Middle frontal gyrus (tissue), 1 donor: Measurements from ENCODE around the gene MYO9B.

Source experiments
- DNase-seq: peaks from one replicate; pipeline ENCODE4 v3.0.0-alpha.2; 2015; ENCODE audit warnings: low spot score; ENCODE audit errors: extremely low spot score

Gene MYO9B, protein sequence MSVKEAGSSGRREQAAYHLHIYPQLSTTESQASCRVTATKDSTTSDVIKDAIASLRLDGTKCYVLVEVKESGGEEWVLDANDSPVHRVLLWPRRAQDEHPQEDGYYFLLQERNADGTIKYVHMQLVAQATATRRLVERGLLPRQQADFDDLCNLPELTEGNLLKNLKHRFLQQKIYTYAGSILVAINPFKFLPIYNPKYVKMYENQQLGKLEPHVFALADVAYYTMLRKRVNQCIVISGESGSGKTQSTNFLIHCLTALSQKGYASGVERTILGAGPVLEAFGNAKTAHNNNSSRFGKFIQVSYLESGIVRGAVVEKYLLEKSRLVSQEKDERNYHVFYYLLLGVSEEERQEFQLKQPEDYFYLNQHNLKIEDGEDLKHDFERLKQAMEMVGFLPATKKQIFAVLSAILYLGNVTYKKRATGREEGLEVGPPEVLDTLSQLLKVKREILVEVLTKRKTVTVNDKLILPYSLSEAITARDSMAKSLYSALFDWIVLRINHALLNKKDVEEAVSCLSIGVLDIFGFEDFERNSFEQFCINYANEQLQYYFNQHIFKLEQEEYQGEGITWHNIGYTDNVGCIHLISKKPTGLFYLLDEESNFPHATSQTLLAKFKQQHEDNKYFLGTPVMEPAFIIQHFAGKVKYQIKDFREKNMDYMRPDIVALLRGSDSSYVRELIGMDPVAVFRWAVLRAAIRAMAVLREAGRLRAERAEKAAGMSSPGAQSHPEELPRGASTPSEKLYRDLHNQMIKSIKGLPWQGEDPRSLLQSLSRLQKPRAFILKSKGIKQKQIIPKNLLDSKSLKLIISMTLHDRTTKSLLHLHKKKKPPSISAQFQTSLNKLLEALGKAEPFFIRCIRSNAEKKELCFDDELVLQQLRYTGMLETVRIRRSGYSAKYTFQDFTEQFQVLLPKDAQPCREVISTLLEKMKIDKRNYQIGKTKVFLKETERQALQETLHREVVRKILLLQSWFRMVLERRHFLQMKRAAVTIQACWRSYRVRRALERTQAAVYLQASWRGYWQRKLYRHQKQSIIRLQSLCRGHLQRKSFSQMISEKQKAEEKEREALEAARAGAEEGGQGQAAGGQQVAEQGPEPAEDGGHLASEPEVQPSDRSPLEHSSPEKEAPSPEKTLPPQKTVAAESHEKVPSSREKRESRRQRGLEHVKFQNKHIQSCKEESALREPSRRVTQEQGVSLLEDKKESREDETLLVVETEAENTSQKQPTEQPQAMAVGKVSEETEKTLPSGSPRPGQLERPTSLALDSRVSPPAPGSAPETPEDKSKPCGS (N-terminal part only)

DNA sequence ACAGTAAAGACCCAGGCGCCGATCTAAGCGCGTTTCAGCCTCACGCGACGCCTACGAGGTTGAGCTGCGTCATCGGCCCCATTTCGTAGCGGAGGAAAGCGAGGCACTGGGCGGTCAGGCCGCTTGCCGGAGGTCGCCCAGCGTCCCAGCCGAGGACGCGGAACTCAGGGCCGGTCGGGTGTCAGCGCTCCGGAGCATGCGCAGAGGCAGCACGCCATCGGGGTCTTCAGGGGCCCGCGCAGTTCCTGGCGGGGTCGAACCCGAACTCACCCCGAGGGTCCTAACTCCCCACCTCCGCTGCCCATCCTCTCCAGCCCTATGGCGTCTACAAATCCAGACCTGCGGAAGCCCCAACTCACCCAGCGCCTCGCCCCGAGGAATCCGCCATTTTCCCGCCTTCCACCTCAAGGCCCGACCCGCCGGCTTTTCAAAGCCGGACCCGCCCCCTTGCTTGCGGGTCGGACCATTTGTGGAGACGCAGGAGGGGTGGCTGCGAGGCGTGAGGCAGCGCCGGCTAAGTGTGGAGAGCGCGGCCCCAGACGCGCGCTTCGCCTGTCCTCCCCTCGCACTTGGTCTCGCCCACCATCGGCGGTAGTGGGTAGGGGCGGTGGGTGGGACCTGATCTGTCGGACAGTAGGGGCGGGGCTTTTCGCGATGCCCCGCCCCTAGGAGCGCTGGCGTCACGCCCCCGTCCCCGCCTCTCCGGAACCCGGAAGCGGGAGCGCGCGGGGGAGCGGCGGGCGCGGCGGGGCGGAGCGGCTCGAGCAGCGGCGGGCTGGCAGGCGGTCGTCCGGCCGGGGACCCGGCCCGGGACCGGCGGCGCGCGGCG lies at the start of gene MYO9B, which contains the start of gene HAUS8:
Gene MYO9B (plus strand): TSS at position 743 of the 829 bp plus-strand sequence. CDS start 25,941 bp downstream, outside the sequence.
Gene HAUS8 (minus strand): TSS at position 418 of the 829 bp plus-strand sequence. CDS start 30 bp downstream, at position 388.
- DNase-seq, result peak; percentile 99

DNA sequence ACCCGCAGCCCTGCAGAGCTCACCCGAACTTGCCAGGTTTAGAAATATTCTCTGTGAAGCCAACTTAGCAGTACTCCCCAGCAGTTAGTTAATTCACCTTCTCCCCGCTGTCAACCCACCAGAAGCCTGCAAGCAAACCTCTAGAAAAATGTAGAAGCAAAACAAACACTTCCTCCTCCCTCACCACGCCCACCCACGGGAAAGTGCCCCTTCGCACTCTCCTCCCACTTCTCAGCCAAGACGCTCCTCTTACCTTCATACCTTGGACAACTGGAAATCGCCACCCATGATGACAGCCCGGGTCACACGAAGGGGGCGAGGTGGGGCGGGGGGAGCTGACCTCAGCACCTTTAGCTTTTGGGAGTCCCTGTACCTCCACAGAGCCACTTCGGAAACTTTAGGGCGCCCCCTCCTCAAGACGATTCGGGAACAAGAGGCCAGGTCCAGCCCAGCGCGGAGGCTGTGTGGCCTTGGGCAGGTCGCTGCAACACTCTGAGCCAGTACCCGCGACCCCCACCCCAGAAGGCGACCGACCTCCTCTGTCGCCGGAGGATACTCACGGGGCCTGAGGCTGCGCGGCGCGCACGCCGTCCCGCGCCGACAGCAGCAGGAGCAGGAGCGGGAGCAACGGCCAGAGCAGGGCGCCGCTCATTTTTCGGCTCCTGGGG lies 49.5 kb upstream of the MYO9B start:
- no peak for DNase-seq

DNA sequence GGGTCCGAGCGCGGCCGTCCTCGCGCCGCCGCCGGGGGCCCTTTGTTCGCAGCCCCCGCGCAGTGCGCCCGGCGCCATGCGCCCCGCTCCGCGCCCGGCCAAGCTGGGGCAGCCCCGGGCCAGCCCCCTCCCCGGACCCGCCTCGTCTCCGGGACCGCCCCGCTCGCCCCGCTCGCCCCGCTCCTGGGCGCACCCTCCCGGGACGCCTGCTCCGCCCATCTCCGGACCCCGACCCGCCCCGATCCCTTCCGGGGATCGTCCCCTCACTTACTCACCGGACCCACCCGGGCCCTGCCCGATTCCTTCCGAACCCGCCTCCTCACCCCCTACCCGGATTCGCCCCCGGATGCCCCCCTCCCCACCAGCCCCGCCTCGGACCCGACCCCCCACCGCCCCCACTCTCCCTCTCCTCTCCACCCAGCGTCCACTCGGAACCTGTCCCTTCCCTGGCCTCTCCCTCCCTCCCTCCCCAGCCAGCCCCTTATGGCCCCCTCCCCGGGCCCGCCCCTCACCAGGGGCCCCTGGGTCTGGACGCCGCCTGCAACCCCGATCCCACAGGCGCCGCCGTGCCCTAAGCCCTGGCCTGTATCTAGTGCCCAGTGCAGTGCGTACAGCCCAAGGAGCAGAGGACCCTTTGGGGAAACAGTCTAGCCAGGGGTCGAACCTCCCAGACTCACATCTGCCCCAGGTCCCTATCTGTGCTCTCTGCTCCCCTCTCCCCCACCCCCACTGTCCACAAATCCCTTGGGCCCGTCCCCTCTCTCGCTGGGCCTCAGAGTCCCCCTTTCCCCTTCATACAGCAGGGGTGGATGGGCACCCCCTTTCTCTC lies 48.7 kb upstream of the MYO9B start, which contains the start of gene CPAMD8:
Gene CPAMD8 (minus strand): TSS at position 105 of the 829 bp plus-strand sequence. CDS start 168 bp downstream, outside the sequence.
- DNase-seq, result no peak

DNA sequence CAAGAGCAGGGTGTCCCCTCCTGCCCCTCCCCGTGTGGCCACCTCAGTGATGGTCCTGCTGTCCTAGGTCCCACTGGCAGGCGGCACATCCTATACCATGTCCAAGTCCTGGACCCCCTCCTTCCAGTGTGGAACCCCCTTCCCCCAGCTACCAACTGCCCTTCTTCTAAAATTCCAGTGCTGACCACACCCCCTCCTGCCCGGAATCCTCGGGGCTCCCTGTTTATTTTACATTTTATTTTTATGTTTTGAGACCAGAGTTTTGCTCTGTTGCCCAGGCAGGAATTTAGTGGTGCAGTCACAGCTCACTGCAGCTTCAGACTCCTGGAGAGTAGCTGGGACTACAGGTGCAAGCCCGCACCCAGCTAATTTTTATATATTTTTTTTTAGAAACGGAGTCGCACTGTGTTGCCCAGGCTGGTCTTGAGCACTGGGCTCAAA lies 48.0 kb upstream of the MYO9B start:
- no peak for DNase-seq

DNA sequence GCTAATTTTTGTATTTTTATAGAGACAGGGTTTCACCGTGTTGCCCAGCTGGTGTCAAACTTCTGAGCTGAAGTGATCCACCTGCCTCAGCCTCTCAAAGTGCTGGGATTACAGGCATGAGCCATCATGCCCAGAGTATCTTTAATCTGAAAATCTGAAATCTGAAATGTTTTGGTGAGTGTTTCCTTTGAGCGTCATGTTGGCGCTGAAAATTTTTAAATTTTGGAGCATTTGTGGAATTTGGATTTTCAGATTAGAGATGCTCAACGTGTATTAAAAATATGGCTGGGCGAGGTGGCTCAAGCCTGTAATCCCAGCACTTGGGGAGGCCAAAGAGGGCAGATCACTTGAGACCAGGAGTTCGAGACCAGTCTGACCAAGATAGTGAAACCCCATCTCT lies 43.8 kb upstream of the MYO9B start:
- no peak for DNase-seq

DNA sequence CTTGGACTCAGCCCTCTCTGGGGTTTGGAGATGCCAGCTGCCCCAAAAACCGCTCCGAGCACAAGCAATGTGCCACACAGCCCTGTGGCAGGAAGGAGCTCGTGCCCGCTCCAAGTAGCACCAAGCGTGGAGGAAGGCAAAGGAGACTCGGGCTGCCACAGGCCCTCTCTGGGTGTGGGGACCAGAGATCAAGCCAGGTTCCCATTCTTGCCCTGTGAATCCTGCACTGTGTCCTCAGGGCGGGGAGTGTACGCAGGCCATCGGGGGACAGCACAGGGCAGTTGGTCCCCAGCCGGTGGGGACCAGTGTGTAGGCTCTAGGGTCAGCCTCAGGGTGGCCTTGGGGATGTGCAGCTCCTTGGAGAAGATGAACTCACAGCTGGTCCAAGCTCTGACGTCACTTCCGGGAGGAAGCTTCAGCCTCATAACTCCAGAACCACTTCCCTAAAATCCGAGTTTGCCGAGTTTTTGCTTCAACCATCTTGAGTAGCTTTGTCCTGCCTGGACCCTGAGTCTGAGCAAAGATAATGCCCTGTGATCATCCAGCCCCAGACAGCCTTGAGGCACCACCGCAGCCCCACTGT lies 39.6 kb upstream of the MYO9B start:
- no peak for DNase-seq

DNA sequence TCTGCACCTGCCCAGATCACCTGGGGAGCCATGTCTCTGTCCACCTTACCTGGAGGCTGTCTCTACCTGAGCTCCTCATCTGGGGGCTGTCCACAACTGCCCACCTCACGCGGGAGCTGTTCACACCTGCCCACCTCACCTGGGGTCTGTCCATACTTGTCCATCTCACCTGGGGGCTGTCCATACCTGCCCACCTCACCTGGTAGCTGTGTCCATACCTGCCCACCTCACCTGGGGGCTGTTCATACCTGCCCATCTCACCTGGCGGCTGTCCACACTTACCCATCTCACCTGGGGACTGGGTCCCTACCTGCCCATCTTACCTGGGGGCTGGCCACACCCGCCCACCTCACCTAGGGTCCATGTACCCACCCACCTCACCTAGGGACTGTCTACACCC lies 38.9 kb upstream of the MYO9B start:
- DNase-seq, result no peak

DNA sequence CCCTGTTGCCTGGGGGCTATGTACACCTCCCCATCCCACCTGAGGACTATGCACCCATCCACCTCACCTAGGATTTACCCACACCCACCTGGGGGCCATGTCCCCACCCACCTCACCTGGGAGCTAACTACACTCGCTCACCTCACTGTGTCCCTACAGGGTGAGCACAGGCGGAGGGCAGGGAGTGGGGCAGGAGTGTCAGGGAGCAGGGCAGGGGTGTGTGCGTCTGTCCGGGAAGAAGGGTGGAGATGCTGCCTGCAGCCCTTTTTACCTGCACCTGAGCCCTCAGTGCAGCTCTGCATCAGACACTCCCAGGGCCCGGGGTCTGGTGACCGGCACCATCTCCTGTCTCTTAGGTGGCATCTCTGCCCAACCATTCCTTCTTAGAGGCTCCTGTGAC lies 38.4 kb upstream of the MYO9B start:
- DNase-seq, result no peak

DNA sequence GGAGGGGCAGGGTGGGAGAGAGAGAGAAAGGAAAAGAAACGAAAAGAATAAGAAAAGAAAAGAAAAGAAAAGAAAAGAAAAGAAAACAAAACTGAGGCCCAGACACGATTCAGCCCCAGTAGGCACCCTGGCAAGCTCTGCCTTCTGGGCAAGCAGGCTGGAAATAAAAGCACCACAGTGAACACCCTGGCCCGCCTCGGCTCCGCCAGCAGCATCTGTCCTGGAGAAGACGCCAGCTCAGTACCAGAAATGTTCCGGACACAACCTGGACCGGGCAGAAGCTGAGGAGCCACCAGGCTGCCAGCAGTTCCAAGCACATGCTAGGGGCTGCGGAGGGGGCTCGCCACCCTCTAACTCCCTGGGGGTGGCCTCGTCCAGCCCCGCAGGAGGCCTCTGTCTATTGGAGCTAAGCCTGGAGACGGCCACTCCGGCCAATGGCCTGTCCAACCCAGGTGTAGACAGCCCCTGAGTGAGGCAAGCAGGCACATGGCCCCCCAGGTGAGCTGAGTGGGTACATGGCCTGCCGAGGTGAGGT lies 37.5 kb upstream of the MYO9B start:
- DNase-seq, result no peak

DNA sequence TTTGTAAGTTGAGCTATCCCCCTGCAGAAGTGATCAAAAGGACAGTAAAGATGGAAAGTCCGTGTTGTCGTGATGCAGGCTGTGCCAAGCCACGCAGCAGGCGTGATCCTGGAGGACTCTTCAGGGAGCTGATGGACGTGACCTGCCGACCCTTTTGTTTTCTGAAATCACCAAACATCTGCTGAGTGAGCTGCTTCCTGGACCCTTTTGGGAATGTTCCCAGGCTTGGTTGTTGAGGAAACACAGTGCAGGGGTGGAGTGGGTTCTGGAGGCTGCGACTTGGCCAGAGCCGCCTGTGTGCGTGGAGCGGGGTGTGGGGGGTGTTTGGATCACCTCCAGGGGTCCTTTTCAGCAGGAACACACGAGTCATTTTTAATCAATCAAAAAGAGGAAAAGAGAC lies 33.6 kb upstream of the MYO9B start:
- no peak for DNase-seq

DNA sequence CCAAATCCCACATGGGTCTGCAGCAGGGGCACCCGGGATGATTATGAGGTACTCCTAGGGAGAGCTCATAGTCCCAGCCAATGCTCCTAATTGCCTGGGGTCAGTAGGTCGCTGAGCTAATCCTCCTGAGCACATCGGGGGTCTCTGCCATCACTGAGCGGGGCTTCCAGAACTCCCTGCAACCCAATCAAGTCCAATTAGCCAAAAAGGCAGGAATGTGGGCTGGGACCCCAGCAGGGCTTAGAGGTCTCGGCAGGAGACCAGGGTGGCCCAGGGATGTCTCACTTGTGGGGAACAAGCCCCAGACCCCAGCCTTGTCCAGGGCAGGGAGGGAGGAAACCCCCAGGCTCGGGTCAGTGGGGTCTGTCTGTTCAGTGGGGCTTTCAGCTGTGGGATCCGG lies 31.8 kb upstream of the MYO9B start:
- DNase-seq, result no peak

DNA sequence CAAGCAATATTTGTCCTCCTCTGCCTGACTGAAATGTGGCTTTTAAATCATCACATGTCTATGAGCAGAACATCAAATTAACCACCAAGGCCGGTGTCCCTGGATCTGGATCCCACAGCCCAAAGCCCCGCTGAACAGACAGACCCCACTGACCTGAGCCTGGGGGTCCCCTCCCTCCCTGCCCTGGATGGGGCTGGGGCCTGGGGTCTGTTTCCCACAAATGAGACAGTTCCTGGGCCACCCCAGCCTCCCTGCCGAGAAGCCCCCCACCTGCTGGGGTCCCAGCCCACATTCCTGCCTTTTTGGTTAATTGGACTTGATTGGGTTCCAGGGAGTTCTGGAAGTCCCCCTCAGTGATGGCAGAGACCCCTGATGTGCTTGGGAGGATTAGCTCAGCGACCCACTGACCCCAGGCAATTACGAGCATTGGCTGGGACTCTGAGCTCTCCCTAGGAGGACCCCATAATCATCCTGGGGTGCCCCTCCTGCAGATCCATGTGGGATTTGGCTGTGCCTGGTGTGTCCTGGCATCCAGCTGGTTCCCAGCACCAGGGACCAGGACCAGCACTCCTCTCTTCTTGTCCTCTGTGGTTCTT lies 29.6 kb upstream of the MYO9B start:
- DNase-seq, result no peak

DNA sequence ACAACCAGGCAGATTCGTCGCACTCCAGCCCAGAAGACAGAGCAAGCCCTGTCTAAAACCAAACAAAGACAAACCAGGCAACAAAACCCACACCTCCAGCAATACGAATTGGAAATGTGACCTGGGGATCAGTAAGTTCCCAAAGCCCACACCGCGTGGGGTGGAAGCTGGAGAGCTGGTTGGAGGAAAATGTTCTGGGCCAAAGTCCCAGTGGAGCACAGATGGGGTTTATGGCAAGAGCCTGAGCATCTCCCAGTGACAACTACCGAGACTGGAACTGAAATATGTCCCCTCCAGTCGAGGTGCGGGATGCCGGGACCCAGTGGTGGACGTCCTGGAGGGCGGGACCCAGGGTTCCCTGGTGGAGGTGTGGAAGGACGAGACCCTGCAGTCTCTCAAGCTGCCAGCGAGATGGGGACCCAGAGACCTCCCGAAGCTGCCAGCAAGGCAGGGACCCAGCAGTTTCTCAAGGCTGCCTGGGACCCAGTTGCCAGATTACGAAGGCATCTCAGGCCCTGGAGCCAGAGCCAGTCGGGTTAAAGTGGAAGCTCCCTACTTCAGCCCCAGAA lies 26.6 kb upstream of the MYO9B start:
- no peak for DNase-seq

DNA sequence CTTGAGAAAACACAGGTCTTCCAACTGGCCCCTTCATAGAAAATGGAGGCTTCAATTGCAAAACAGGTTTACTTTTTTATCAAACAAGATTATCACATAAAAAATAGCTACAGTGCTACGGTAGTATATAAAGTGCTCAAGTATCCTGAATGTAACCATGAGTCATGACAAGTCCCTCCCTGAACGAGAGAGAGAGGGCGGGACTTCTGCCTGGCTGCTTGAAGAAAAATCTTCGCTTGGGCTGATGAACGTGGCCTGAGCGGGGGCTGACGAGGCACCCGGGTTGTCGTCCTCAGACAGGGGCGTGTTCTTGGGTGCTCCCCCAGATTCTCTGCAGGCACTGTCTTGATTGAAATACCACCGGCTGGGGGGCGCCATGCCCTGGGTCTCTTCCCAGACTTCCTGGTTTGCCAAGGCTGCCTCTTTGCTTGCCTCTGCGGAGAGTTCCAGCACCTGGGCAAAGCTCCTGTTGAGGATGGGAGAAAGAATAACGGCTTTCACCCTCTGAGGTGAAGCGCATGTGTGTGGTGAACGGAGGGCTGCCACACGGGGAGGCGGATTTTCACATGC lies 25.8 kb upstream of the MYO9B start:
- DNase-seq, result no peak

DNA sequence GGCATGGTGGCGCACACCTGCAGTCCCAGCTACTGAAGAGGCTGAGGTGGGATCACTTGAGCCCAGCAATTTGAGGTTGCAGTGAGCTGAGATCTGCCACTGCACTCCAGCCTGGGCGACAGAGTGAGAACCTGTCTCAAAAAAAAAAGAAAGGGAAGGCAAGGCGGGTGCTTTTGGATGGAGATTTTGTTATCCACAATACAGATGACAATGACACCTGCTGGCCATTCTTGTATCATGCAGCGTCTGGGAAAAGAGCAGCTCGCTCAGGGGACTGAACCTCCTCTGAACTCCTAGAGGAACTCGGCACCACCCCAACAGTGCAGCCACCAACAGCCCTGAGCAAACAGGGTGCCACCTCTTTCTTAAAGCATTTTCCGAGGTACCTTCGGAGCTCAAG lies 23.1 kb upstream of the MYO9B start:
- peak; percentile 33 for DNase-seq

DNA sequence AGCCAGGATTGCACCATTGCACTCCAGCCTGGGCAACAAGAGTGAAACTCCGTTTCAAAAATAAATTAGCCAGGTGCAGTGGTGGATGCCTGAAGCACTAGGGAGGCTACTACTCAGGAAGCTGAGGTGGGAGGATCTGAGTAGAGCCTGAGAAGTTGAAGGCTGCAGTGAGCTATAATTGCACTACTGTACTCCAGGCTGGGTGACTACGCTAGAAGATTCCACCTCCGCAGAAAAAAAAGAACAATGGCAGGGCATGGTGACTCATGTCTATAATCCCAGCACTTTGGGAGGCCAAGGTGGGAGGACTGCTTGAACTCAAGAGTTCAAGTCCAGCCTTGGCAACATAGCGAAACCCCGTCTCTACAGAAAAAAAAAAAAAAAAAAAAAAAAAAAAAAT lies 20.8 kb upstream of the MYO9B start:
- no peak for DNase-seq

DNA sequence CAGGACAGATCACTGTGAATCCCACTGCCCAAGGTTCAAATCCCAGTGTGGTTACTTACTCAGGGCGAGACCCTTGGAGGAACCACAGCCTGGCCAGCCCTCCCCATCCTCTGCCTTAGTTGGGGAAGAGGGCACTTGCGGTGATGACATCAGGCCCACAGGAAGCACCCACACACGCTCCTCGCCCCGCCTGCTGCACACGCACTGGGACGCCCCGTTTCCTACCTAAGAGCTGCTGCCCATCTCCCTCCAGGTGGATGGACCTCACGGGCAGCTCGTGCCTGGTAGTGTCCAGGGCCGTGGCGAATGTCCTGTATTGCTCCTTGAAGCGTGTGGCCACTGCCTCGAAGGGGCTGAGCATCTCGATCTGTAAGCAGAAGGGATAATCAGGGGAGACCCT lies 19.9 kb upstream of the MYO9B start:
- DNase-seq, result no peak
